Subcutaneous adipose tissue (tissue), 4 donors: ENCODE data around the gene ICE2. TPM values are rescaled to one million over a fixed set of nuclear protein-coding genes. Genes with fewer than 3 reads are reported as not detected.

Experiments
- CTCF ChIP-seq: fragments of 450-650 bp; IDR thresholded peaks from one replicate; pipeline ENCODE4 v1.5.1; 2016; ENCODE audit warnings: low read depth, mild to moderate bottlenecking, control low read depth, antibody characterized with exemption, moderate library complexity
- total RNA-seq, 4 donors: library from RNA; depleted of rRNA; stranded (reverse); fragments of >200 nt; gene quantifications; one replicate each; pipeline ENCODE4 v1.1.0, GENCODE V29; 2016

Gene ICE2
- total RNA-seq, 4 donors from 2014 or later = 26.0 to 64.2 (median 36.2) TPM

GRCh38 chr15:60382773-60383674 is 95.9 kb downstream of the ICE2 start:
- no peak for TF ChIP-seq CTCF

- TF ChIP-seq CTCF = no peak
Measured at GRCh38 chr15:60381148-60381788, 97.7 kb downstream of the ICE2 start.

- no peak for TF ChIP-seq CTCF
Measured at GRCh38 chr15:60379525-60380274, 99.2 kb downstream of the ICE2 start.

GRCh38 chr15:60379185-60379524 is 99.8 kb downstream of the ICE2 start:
- TF ChIP-seq CTCF = no peak

- TF ChIP-seq CTCF = no peak
Measured at GRCh38 chr15:60376677-60377095, 102.3 kb downstream of the ICE2 start.

- no peak for TF ChIP-seq CTCF
Measured at GRCh38 chr15:60375306-60375705, 103.6 kb downstream of the ICE2 start.

- TF ChIP-seq CTCF = no peak
Measured at GRCh38 chr15:60374628-60375081, 104.3 kb downstream of the ICE2 start.
